GM12872 (cell line): Measurements from ENCODE around the gene AP5B1.

Experiments used
- CTCF ChIP-seq: IDR thresholded peaks from 3 replicates; pipeline ENCODE4 v1.5.1; 2011; ENCODE audit warnings: low read depth, mild to moderate bottlenecking, low read length, moderate library complexity; ENCODE audit not compliant: insufficient read depth

Gene AP5B1

GRCh38 chr11:65780770-65781151 is at the start of gene AP5B1:
TSS of gene AP5B1 (minus strand) at chr11:65780976. CDS start at chr11:65780591, 385 bp downstream.
- no peak for TF ChIP-seq CTCF

- no peak for TF ChIP-seq CTCF
Observed at GRCh38 chr11:65829459-65829858, 48.7 kb upstream of the AP5B1 start.

GRCh38 chr11:65826984-65827735 is 46.4 kb upstream of the AP5B1 start:
- no peak for TF ChIP-seq CTCF

GRCh38 chr11:65822776-65823528 is 42.2 kb upstream of the AP5B1 start:
- TF ChIP-seq CTCF = no peak

- no peak for TF ChIP-seq CTCF
Observed at GRCh38 chr11:65821107-65821506, 40.3 kb upstream of the AP5B1 start.

- TF ChIP-seq CTCF = peak; percentile 97
Observed at GRCh38 chr11:65817835-65818680, 37.3 kb upstream of the AP5B1 start.

- no peak for TF ChIP-seq CTCF
Observed at GRCh38 chr11:65817312-65817834, 36.6 kb upstream of the AP5B1 start.
